HG03066 (cell line): ENCODE measurements around the gene ZNF679.
"Not testable (repeated sequence)": the region's sequence is repeated elsewhere in the genome, so short reads cannot be mapped to it uniquely, and the experiment has no call there.

Experiments
- ATAC-seq: cut with Tn5 transposase; IDR thresholded peaks from one replicate; pipeline ENCODE4 v1.9.1; 2021; ENCODE audit warnings: low read depth; ENCODE audit not compliant: unreplicated experiment

The ZNF679 gene

DNA sequence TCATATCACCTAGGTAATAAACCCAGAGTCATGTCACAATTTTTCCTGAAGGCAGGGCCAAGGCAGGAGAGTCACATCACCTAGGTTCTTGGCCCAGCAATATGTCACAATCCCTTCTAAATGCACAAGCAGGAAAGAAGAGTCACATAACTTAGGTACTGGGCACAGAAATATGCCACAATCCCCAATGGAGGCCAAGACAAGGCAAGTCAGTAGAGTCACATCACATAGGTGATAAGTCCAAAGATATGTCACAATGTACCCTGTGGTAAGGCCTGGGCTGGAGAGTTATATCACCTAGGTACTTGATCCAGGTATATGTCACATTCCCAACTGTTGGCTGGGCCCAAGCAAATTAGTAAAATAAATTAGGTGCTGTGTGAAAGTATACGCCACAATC, at the start of gene ZNF679:
Gene ZNF679, plus strand, starts transcription at position 301 of the 400 bp plus-strand sequence. CDS start 20,644 bp downstream, outside the sequence.
- ATAC-seq, result not testable (repeated sequence)

DNA sequence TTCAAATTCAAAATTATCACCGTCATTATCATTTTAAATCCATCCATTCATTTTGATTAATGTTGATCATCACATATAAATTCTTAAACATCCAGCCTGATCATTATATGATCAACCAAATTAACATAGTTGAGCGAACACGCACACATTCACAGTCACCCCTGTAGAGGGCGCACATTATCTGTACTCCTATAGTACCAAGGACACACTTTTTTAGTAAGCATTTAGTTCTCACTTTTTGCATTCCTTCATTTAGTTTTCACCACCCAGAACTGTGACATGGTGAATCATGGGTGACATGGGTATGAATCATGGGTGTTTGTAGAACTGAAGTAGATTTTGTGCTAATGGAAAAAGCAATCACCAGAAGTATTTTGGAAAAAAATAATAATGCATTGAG, 47.3 kb upstream of the ZNF679 start:
- ATAC-seq, result no peak

DNA sequence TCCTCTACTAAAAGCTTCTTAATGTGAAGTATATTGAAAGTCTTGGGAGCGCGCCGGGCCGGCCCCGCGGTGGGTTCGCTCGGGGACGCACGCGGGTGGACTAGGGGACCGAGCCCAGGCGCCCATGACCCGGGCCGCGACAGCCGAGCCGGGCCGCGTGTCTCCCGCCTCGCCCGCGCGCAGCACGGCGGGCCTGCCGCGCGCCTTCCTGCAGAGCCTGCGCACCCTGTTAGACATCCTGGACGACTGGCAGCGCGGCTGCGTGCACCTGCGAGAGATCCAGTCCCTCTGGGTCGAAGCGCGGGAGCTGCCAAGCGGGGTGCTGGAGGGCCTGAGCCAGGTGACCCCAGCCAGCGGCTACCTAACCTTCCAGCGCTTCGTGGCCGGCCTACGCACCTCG, 46.7 kb upstream of the ZNF679 start:
- no peak for ATAC-seq

DNA sequence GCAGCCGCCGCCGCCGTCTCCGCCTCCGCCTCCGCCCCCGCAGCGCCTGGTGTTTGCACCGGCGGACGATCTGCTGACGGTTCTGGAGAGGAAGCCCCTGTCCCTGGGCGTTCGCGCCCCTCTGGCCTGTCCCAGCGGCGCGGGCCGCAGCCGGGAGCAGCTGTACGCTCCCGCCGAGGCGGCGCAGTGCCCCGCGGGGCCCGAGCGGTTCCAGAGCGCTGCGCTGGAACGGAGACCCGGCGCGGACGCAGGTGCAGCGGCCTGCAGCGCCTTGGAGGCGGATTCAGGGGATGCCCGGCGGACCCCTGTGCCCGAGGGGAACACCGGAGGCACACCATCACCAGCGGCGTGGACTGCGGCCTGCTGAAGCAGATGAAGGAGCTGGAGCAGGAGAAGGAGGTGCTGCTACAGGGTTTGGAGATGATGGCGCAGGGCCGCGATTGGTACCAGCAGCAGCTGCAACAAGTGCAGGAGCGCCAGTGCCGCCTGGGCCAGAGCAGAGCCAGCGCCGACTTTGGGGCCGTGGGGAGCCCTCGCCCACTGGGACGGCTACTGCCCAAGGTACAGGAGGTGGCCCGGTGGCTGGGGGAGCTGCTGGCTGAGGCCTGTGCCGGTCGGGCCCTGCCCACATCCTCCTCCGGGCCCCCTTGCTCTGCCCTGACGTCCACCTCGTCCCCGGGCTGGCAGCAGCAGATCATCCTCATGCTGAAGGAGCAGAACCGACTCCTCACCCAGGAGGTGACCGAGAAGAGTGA, 46.1 kb upstream of the ZNF679 start:
- ATAC-seq, result no peak

DNA sequence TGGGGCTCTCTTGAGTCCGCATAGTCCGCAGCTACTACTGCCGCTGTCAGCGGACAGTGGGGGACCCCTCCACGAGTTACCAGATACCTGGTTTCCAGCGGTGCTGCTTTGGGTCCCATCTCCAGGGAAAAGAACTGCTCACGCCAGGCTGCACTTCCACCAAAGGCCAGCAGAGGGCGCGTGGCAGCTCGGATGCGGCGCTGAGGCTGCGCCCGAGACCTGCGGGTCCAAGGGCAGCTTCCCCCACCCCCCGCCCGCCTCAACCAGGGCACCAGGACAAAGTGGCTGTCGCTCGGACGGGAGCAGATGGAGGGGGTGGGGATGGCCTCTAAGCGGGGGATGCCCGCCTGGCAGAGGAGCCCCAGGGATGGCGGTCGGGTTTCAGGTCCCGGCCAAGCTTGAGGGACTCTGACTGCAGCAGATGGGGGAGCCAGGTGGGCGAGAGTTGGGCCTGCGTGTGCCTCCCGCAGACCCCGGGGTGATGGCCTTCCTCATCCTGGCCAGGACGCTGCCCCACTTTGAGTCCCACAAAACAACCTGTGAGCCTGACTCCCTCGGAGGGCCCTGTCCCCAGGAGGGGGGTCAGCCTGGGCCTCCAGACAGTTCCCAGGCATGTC, 45.0 kb upstream of the ZNF679 start:
- no peak for ATAC-seq

DNA sequence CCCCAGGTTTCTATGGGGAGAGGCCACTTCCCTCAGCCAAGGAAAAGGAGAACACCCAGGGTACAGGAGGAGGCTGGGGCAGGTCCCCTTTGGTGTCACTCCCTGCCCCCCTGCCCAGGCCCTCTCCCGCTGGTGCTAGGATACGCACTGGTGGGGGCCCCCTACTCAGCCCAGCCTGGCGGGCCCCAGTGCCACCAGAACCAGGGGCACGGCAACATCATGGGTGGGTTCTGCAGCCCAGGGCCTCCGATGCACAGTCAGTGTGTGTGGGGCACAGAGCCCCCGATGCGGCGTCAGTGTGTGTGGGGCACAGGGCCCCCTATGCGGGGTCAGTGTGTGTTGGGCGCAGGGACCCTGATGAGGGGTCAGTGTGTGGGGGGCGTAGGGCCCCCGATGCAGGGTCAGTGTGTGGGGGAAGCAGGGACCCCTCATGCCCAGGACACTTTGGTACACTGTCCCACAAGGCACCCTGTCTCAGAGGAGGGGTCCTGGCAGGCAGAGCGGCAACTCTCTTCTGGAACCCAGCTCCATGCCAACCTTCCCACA, 44.4 kb upstream of the ZNF679 start:
- ATAC-seq, result no peak

DNA sequence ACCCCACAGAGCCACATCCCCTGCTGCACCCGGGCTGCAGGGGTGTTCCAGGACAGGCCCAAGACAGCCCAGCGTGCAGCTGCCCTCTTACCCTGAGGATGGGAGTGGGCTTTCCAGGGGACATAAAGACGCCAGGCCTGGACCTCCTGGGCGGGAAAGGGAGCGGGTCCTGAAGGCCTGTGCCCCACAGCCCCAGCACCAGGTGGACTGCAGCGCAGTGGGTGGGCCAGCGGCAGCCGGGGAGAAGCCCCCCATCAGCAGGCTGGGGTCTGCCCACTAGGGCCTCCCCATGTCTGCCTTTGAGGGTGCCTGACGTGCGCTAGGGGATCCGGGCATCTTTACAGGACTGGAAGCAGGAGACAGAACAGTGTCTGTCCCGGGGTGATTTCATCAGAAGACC, 43.9 kb upstream of the ZNF679 start:
- no peak for ATAC-seq

DNA sequence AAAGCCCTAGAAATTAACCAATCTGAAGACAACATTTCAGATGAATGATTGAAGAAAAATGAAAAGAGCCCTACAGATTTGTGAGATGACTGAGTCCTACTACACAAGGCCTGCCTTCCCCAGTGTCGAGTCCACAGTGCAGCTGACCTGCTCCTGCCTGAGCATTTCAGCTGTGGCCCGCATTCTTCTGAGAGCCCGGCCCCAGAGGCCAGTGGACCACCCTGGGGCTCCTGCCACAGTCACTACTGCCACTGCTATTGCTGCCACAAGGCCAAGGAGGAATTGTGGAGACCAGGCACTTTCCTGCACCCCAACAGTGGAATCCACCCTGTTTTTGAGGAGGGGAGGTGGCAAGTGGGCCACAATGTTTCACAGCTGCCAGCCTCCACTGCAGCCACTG, 40.9 kb upstream of the ZNF679 start:
- ATAC-seq, result no peak

DNA sequence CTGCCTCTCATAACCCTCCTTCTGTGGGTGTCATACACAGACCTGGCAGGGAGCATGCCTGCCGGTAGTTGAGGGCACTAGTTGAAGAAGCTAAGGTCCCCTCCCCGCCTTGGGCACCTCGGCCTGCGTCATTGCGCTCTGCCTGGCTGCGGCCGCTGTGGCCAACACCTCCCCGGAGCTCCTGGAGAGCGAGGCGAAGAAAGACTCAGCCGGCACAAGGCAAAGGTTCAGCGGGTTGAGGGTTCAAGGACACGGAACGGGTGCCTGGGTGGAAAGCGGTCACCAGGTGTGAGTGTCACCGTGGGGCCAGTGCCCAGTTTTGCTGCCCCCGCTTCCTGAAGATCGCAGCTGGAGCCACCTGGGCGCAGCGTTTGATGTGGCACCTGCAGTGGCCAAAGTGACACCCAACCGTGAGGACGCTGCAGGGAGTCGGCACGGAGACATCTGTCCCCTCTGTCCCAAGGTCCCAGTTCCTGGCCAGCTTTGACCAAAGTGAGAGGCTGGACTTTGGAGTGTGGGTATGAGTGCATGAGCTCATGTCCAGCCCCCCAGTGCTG, 36.0 kb upstream of the ZNF679 start:
- no peak for ATAC-seq

DNA sequence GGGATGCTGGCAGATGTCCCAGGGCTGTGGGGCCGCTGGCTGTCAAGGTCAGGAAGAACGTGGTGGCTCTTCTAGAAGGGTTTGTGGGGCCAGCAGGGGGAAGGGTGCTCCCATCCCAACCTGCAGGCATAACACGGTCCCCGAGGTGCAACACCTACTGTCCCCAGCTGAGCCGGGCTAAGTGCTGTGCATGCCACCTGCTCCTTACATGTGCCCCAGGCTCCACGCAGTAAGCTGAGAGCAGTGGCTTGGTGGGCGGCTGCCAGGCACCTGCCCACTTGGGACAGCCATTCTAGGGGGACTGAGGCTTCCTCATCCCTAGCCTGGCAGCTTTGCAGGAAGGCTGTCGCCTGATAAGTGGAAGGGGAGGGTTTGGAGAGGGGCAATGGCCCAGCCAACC, 35.5 kb upstream of the ZNF679 start:
- ATAC-seq, result no peak

DNA sequence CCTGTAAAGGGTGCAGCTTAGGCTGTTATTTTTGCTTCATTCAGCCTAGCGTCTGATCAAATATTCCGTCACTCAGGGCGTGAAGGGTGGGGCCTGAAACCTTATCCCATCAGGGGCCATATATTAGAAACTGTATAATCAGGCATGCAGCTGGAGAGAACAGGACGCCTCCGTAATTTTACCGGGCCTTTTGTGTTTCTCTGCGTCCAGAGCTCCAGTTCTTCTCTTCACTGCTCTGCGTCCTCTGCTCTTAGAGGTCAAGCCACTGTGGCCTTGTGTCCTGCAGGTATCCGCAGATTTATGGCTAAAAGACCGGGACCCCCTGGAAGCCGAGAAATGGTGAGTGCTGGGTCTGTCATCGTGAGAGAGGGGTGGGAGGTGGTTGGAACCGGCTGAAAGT, 21.4 kb upstream of the ZNF679 start, which contains the start of gene ZNF735:
Gene ZNF735, plus strand, starts transcription at position 301 of the 400 bp plus-strand sequence. Its CDS starts 0 bp downstream, at position 301.
- ATAC-seq, result no peak

DNA sequence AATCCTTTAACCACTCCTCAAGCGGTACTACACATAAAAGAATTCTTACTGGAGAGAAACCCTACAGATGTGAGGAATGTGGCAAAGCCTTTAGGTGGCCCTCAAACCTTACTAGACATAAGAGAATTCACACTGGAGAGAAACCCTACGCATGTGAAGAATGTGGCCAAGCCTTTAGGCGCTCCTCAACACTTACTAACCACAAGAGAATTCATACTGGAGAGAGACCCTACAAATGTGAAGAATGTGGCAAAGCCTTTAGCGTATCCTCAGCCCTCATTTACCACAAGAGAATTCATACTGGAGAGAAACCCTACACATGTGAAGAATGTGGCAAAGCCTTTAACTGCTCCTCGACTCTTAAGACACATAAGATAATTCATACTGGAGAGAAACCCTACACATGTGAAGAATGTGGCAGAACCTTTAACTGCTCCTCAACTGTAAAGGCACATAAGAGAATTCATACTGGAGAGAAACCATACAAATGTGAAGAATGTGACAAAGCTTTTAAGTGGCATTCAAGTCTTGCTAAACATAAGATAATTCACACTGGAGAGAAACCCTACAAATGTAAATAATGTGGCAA, 8.5 kb upstream of the ZNF679 start:
- ATAC-seq, result not testable (repeated sequence)

DNA sequence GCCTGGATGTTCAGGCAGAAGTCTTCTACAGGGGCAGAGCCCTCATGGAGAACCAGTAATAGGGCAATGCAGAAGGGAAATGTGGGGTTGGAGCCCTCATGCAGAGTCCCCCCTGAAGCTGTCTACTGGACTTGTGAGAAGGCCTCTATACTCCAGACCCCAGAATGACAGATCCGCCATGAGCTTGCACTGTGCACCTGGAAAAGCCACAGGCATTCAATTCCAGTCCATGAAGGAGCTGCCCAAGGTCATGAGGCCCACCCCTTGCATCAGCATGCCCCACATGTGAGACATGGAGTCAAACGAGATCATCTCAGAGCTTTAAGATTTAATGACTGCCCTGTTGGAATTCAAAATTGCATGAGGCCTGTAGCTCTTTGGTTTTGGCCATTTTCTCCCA, 4.9 kb upstream of the ZNF679 start:
- no peak for ATAC-seq

DNA sequence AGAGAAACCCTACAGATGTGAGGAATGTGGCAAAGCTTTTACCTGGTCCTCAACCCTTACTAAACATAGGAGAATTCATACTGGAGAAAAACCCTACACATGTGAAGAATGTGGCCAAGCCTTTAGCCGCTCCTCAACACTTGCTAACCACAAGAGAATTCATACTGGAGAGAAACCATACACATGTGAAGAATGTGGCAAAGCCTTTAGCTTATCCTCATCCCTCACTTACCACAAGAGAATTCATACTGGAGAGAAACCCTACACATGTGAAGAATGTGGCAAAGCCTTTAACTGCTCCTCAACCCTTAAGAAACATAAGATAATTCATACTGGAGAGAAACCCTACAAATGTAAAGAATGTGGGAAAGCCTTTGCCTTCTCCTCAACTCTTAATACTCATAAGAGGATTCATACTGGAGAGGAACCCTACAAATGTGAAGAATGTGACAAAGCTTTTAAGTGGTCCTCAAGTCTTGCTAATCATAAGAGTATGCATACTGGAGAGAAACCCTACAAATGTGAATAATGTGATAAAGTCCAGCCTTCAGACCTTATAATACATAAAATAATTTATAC, 38.2 kb downstream of the ZNF679 start:
- ATAC-seq, result no peak

DNA sequence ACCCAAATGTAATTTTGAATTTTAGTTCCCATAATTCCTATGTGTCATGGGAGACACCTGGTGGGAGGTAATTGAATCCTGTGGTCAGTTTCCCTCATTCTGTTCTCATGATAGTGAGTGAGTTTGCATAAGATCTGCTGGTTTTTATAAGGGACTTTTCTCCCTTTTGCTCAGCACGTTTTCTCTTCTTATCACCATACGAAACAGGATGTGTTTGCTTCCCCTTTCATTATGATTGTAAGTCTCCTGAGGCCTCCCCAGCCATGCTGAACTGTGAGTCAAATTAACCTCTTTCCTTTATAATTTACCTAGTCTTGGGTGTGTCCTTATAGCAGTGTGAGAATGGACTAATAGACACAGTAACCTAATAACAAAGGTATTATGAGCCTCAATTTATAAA, 49.4 kb downstream of the ZNF679 start:
- ATAC-seq, result no peak

DNA sequence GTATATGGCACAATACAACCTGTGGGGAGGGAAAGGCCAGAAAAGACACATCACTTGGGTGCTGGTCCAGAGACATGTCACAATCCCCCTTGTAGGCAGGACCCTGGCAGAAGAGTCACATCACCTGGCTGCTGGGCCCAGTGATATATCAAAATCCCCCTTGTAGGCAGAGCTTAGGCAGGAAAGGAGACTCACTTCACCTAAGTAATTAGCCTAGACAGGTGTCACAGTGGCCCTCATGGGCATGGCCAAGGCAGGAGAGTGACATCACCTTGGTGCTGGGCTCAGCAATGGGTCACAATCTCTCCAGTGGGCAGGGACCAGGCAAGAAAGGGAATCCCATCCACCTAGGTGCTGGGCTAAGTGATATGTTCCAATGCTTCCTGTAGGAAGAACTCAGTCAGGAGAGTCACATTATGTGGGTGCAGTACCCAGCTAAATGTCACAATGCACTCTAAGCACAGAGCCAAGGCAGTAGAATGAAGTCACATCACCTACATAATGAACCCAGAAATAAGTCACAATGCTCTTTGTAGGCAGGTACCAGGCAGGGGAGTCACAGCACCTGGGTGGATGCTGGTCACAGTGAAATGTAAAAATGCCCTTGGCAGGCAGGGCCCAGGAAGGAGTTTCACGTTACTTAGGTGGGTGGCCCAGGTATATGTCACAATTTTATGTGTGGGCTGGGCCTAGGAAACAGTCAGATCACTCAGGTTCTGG, 66.6 kb downstream of the ZNF679 start:
- no peak for ATAC-seq

DNA sequence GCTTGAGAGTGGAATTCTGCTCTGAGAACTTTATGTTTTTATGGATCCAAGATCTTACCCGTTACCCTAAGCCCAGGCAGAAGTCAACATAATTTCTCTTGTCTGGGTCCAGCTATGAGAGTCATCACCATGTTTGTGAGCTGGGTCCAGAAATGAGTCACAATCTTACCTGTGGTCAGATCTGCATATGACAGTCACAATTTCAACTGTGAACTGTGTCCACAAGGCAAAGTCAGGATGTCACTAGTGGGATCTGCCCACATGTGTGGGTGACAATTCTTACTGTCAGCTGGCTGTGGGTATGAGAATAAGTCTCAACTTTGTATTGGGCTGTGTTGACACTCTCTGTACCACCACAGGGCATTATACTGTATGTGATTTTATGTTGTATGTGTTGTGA, 69.1 kb downstream of the ZNF679 start:
- not testable (repeated sequence) for ATAC-seq

DNA sequence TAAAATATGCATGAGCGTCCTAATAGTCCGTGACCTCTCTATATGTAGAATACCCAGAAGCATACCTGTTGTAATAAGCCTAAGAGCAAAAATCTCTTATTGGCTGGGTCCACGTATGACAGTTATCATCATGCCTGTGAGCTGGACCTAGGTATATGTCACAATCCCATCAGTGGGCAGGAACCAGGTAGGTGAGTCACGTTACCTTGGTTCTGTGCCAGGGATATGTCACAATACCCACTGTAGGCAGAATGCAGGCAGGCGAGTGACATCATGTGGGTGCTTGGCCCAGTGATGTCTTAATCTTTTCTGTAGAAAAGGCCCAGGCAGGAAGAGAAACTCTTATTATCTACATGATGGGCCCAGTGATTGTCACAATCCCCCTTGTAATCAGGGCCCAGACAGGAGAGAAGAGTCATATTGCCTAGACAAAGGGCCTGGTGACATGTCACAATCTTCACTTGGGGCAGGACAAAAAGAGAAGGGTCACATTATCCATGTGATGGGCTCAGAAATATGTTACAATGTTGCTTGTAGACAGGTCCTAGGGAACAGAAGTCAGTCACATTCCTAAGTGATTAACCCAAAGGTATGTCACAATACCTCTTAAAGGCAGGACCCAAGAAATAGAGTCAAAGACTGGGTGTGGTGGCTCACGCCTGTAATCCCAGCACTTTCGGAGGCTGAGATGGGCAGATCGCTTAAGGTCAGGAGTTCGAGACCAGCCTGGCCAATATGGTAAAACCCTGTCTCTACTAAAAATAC, 72.5 kb downstream of the ZNF679 start:
- ATAC-seq, result no peak

DNA sequence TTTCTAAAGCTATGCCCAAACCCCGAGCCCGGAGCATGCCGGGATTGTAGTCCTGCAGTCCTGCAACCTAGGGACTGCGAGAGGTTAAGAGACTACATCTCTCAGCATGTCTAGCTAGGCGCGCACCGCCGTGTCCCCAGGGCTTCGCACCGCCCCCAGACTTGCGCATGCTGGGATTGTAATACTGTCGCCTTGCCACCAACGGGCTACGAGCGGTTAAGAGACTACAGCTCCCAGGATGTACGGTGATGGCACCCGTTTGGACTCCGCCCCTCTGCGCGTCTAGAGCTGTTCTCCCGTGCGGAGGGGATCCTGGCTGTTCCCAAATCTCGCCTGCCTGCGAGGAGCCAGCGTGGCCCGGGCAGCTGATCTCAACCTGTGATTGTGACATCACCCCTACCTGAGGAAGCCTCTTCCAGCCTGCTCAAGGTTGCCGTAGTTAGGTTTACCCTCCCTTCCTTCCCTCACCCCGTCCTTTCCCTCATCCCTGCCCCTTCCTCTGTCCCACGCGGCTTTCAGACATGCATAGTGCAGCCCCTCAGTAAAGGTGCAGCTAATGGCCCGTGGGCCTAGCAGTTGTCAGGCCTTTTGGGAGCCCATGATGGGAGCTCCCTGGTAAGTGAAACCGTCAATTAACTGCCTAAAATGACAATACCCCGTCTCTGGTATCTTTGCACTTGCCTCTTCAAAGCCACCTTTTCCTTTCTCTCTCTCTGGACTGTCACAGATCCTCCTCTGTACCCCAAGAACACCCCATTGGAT, 79.2 kb downstream of the ZNF679 start:
- ATAC-seq, result peak; percentile 98
